PC-3 (cell line): ENCODE data around the gene MOB1B.

Experiments used
- EZH2 ChIP-seq: fragments of 300-600 bp; sonication (generic); IDR thresholded peaks from one replicate; pipeline ENCODE4 v1.6.1; 2017; ENCODE audit warnings: antibody characterized with exemption, mild to moderate bottlenecking, low read length; ENCODE audit not compliant: unreplicated experiment
- EZH2phosphoT487 ChIP-seq: fragments of 300-600 bp; sonication (generic); IDR thresholded peaks from 2 replicates; pipeline ENCODE4 v1.6.1; 2018; ENCODE audit warnings: mild to moderate bottlenecking, antibody characterized with exemption, low read length, borderline replicate concordance
- TF ChIP-seq, protein P1 (sequence below): fragments of 300-600 bp; sonication (generic); conservative IDR thresholded peaks from 2 replicates; pipeline ENCODE4 v1.5.1; 2017; ENCODE audit warnings: antibody characterized with exemption, low read depth, mild to moderate bottlenecking, low read length

DNA sequence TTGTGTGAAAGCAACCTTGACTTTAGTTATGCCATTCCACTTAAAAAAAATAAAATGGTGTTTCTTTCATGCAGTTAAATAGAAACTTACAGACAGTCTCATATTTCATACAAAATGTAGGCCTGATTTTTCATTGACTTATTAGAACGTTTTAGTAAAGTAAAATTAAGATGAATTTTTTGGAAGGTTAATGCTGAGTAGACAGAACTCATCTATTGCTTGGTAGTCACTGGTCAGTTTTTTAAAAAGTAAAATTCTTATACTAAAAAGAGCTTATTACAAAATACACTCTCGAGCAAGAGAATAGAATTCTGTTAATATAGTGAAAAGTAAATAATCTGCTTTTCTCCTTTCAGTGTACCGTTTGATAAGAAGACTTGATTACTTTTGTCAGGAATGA is 21.4 kb upstream of the MOB1B start:
- TF ChIP-seq, protein P1, sequence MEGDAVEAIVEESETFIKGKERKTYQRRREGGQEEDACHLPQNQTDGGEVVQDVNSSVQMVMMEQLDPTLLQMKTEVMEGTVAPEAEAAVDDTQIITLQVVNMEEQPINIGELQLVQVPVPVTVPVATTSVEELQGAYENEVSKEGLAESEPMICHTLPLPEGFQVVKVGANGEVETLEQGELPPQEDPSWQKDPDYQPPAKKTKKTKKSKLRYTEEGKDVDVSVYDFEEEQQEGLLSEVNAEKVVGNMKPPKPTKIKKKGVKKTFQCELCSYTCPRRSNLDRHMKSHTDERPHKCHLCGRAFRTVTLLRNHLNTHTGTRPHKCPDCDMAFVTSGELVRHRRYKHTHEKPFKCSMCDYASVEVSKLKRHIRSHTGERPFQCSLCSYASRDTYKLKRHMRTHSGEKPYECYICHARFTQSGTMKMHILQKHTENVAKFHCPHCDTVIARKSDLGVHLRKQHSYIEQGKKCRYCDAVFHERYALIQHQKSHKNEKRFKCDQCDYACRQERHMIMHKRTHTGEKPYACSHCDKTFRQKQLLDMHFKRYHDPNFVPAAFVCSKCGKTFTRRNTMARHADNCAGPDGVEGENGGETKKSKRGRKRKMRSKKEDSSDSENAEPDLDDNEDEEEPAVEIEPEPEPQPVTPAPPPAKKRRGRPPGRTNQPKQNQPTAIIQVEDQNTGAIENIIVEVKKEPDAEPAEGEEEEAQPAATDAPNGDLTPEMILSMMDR, result no peak
- no peak for TF ChIP-seq EZH2
- TF ChIP-seq EZH2phosphoT487, result no peak
